ENCODE measurements around the gene FOXP1. TPM values are rescaled to one million over a fixed set of nuclear protein-coding genes. Genes with fewer than 3 reads are reported as not detected.

Gene FOXP1
- total and polyA plus RNA-seq, 4 donors: 15.2 to 263 (median 110) TPM

GRCh38 chr3:71214797-71215196 is 368.7 kb downstream of the FOXP1 start:
- H3K4me3 ChIP-seq (ENCODE audit: low read length in 2 of 2): no peak overlapping the region
- DNase-seq (no peak), ATAC-seq (ENCODE audit: low FRiP score) (no peak)
- intact Hi-C loops (cut with DNase I): no loop called here
- WGBS, 2 donors: 95 to 96% methylated on average over 1 of the region's 1 CpG
- H3K27ac ChIP-seq (ENCODE audit: low read depth in 1 of 2, low read length in 2 of 2): no peak overlapping the region
- no peaks in the 10 kb centered on the region for H3K27me3 ChIP-seq (ENCODE audit: control insufficient read depth in 1 of 2, insufficient read depth in 2 of 2, low read length in 1 of 2)
- no peaks in the 10 kb centered on the region for H3K36me3 ChIP-seq (ENCODE audit: control insufficient read depth in 1 of 2, insufficient read depth in 2 of 2, low read length in 1 of 2)
- H3K9me3 ChIP-seq (ENCODE audit: control insufficient read depth, low read length): no peaks in the 10 kb centered on the region
- H3K4me1 ChIP-seq (ENCODE audit: control insufficient read depth in 1 of 2, insufficient read depth in 2 of 2, low read length in 2 of 2): peaks cover 0 to 1% of the 10 kb centered on the region in 2 donors

GRCh38 chr3:71214016-71214415 is 369.5 kb downstream of the FOXP1 start:
- Histone ChIP-seq H3K4me3 (ENCODE audit: low read length in 2 of 2) (no peak overlapping the region), H3K4me1 (ENCODE audit: control insufficient read depth in 1 of 2, insufficient read depth in 2 of 2, low read length in 2 of 2) (peaks cover 1 to 2% of the 10 kb centered on the region in 2 donors), H3K36me3 (ENCODE audit: control insufficient read depth in 1 of 2, insufficient read depth in 2 of 2, low read length in 1 of 2) (no peaks in the 10 kb centered on the region), H3K9me3 (ENCODE audit: control insufficient read depth, low read length) (no peaks in the 10 kb centered on the region), H3K27me3 (ENCODE audit: control insufficient read depth in 1 of 2, insufficient read depth in 2 of 2, low read length in 1 of 2) (no peaks in the 10 kb centered on the region), H3K27ac (ENCODE audit: low read depth in 1 of 2, low read length in 2 of 2) (no peak overlapping the region)
- WGBS, 2 donors: 92 to 93% methylated on average over 4 of the region's 4 CpGs
- intact Hi-C loops (cut with DNase I): no loop called here
- ATAC-seq (ENCODE audit: low FRiP score): no peak
- DNase-seq: no peak

- no peak for ATAC-seq (ENCODE audit: low FRiP score)
- intact Hi-C loops (cut with DNase I): no loop called here
- DNase-seq: no peak
These were observed 372.4 kb downstream of the FOXP1 start for GRCh38 chr3:71211083-71211482.

GRCh38 chr3:71210257-71211007 is 373.1 kb downstream of the FOXP1 start:
- Histone ChIP-seq H3K4me3 (ENCODE audit: low read length in 2 of 2) (no peak overlapping the region), H3K27me3 (ENCODE audit: control insufficient read depth in 1 of 2, insufficient read depth in 2 of 2, low read length in 1 of 2) (no peaks in the 10 kb centered on the region), H3K9me3 (ENCODE audit: control insufficient read depth, low read length) (no peaks in the 10 kb centered on the region), H3K27ac (ENCODE audit: low read depth in 1 of 2, low read length in 2 of 2) (peak overlapping the region in 1 of 2 donors; percentile 23), H3K36me3 (ENCODE audit: control insufficient read depth in 1 of 2, insufficient read depth in 2 of 2, low read length in 1 of 2) (no peaks in the 10 kb centered on the region), H3K4me1 (ENCODE audit: control insufficient read depth in 1 of 2, insufficient read depth in 2 of 2, low read length in 2 of 2) (peaks cover 6 to 7% of the 10 kb centered on the region in 2 donors)
- DNase-seq (no peak), ATAC-seq (ENCODE audit: low FRiP score) (peak; percentile 77)
- 11 to 21% methylated on average over 4 of the region's 4 CpGs for WGBS, 2 donors
- intact Hi-C loops (cut with DNase I): no loop called here

More at GRCh38 chr3:71211083-71211482, 372.4 kb downstream of the FOXP1 start:
- Histone ChIP-seq H3K4me3 (ENCODE audit: low read length in 2 of 2) (no peak overlapping the region), H3K4me1 (ENCODE audit: control insufficient read depth in 1 of 2, insufficient read depth in 2 of 2, low read length in 2 of 2) (peaks cover 6 to 7% of the 10 kb centered on the region in 2 donors), H3K27me3 (ENCODE audit: control insufficient read depth in 1 of 2, insufficient read depth in 2 of 2, low read length in 1 of 2) (no peaks in the 10 kb centered on the region), H3K27ac (ENCODE audit: low read depth in 1 of 2, low read length in 2 of 2) (no peak overlapping the region), H3K36me3 (ENCODE audit: control insufficient read depth in 1 of 2, insufficient read depth in 2 of 2, low read length in 1 of 2) (no peaks in the 10 kb centered on the region), H3K9me3 (ENCODE audit: control insufficient read depth, low read length) (no peaks in the 10 kb centered on the region)
- WGBS, 2 donors: 60 to 64% methylated on average over 4 of the region's 4 CpGs

- no peak overlapping the region for H3K4me3 ChIP-seq (ENCODE audit: low read length in 2 of 2)
- ATAC-seq (ENCODE audit: low FRiP score) (no peak), DNase-seq (no peak)
- 42 to 48% methylated on average over 6 of the region's 6 CpGs for WGBS, 2 donors
- no peaks in the 10 kb centered on the region for H3K36me3 ChIP-seq (ENCODE audit: control insufficient read depth in 1 of 2, insufficient read depth in 2 of 2, low read length in 1 of 2)
- H3K27ac ChIP-seq (ENCODE audit: low read depth in 1 of 2, low read length in 2 of 2): peak overlapping the region in 1 of 2 donors; percentile 17
- H3K4me1 ChIP-seq (ENCODE audit: control insufficient read depth in 1 of 2, insufficient read depth in 2 of 2, low read length in 2 of 2): peaks cover 7 to 12% of the 10 kb centered on the region in 2 donors
- intact Hi-C loops (cut with DNase I): loop anchor here in 1 of 2 donors (5.0 kb wide), 1 partner anchor 36 kb away; no protein-coding TSS in a partner anchor
- no peaks in the 10 kb centered on the region for H3K9me3 ChIP-seq (ENCODE audit: control insufficient read depth, low read length)
- H3K27me3 ChIP-seq (ENCODE audit: control insufficient read depth in 1 of 2, insufficient read depth in 2 of 2, low read length in 1 of 2): no peaks in the 10 kb centered on the region
These were observed 375.1 kb downstream of the FOXP1 start for GRCh38 chr3:71208211-71209095.

- no peak overlapping the region for H3K4me3 ChIP-seq (ENCODE audit: low read length in 2 of 2)
- no peaks in the 10 kb centered on the region for H3K36me3 ChIP-seq (ENCODE audit: control insufficient read depth in 1 of 2, insufficient read depth in 2 of 2, low read length in 1 of 2)
- WGBS, 2 donors: 81 to 82% methylated on average over 3 of the region's 3 CpGs
- H3K9me3 ChIP-seq (ENCODE audit: control insufficient read depth, low read length): no peaks in the 10 kb centered on the region
- DNase-seq (no peak), ATAC-seq (ENCODE audit: low FRiP score) (no peak)
- H3K27ac ChIP-seq (ENCODE audit: low read depth in 1 of 2, low read length in 2 of 2): no peak overlapping the region
- peaks cover 11 to 12% of the 10 kb centered on the region in 2 donors for H3K4me1 ChIP-seq (ENCODE audit: control insufficient read depth in 1 of 2, insufficient read depth in 2 of 2, low read length in 2 of 2)
- intact Hi-C loops (cut with DNase I): loop anchor here in 1 of 2 donors (5.0 kb wide), 1 partner anchor 35 kb away; no protein-coding TSS in a partner anchor
- H3K27me3 ChIP-seq (ENCODE audit: control insufficient read depth in 1 of 2, insufficient read depth in 2 of 2, low read length in 1 of 2): no peaks in the 10 kb centered on the region
These were observed 375.9 kb downstream of the FOXP1 start for GRCh38 chr3:71207632-71208031.

- peaks cover 11 to 12% of the 10 kb centered on the region in 2 donors for H3K4me1 ChIP-seq (ENCODE audit: control insufficient read depth in 1 of 2, insufficient read depth in 2 of 2, low read length in 2 of 2)
- no peaks in the 10 kb centered on the region for H3K36me3 ChIP-seq (ENCODE audit: control insufficient read depth in 1 of 2, insufficient read depth in 2 of 2, low read length in 1 of 2)
- ATAC-seq (ENCODE audit: low FRiP score): no peak
- no peaks in the 10 kb centered on the region for H3K9me3 ChIP-seq (ENCODE audit: control insufficient read depth, low read length)
- no peak overlapping the region for H3K4me3 ChIP-seq (ENCODE audit: low read length in 2 of 2)
- no peak for DNase-seq
- H3K27me3 ChIP-seq (ENCODE audit: control insufficient read depth in 1 of 2, insufficient read depth in 2 of 2, low read length in 1 of 2): no peaks in the 10 kb centered on the region
- WGBS, 2 donors: 62 to 65% methylated on average over 10 of the region's 10 CpGs
- intact Hi-C loops (cut with DNase I): loop anchor here in 1 of 2 donors (5.0 kb wide), 1 partner anchor 34 kb away; no protein-coding TSS in a partner anchor
- no peak overlapping the region for H3K27ac ChIP-seq (ENCODE audit: low read depth in 1 of 2, low read length in 2 of 2)
These were observed 377.0 kb downstream of the FOXP1 start for GRCh38 chr3:71206305-71207165.
